K562 (cell line): ENCODE measurements around the gene TEX51.

Experiments
- MTF1 ChIP-seq: fragments of 250-450 bp; sonication (Bioruptor Pico); IDR thresholded peaks from 2 replicates; pipeline ENCODE4 v1.9.0; 2021; ENCODE audit warnings: moderate library complexity, mild to moderate bottlenecking, inconsistent platforms, borderline replicate concordance
- TRIM24 ChIP-seq, 2 experiments: fragments of 450-650 bp; IDR thresholded peaks; 2 replicates each; pipeline ENCODE4 v1.6.1; 2016
- USF1 ChIP-seq: sonication (generic); formaldehyde crosslinking; IDR thresholded peaks from 2 replicates; pipeline ENCODE4 v1.9.0; 2022; ENCODE audit warnings: mild to moderate bottlenecking, missing genetic modification reagents
- XRCC4 ChIP-seq: IDR thresholded peaks from one replicate; pipeline ENCODE4 v1.6.1; 2011; ENCODE audit not compliant: insufficient read depth, insufficient read length; ENCODE audit errors: extremely low read depth
- ZNF212 ChIP-seq: fragments of 450-650 bp; formaldehyde crosslinking; IDR thresholded peaks from 2 replicates; pipeline ENCODE4 v1.4.0; 2020; ENCODE audit warnings: mild to moderate bottlenecking

- TF ChIP-seq USF1: no peak
- TF ChIP-seq ZNF212: no peak
- TF ChIP-seq TRIM24 (IDR thresholded peaks at IDR 0.05): no peak
- TF ChIP-seq MTF1 (CRISPR knock-in tag): no peak
- no peak for TF ChIP-seq XRCC4
These were observed 13.5 kb downstream of the TEX51 start for GRCh38 chr2:126912201-126912600.
